NCI-H526 treated with DMSO at 0.1 percent for 48 hours (cell line): ENCODE measurements around the gene KCNG2.

ENCODE experiments used
- DNase-seq: peaks from one replicate; lab custom pipeline; 2025; lab: John Stamatoyannopoulos, UW

Gene KCNG2

GRCh38 chr18:79786304-79786703 is 11.4 kb upstream of the KCNG2 start:
- DNase-seq, result no peak

- DNase-seq, result no peak
These were observed 10.8 kb upstream of the KCNG2 start for GRCh38 chr18:79786786-79787526.

GRCh38 chr18:79787527-79787864 is 10.2 kb upstream of the KCNG2 start:
- no peak for DNase-seq

GRCh38 chr18:79787865-79788733 is 9.6 kb upstream of the KCNG2 start:
- no peak for DNase-seq

- no peak for DNase-seq
These were observed 9.0 kb upstream of the KCNG2 start for GRCh38 chr18:79788734-79789085.

GRCh38 chr18:79789091-79789891 is 8.4 kb upstream of the KCNG2 start:
- DNase-seq, result no peak

- DNase-seq, result peak; percentile 32
These were observed 7.5 kb upstream of the KCNG2 start for GRCh38 chr18:79789901-79790890.

GRCh38 chr18:79790996-79791972 is 6.5 kb upstream of the KCNG2 start:
- DNase-seq, result no peak

- DNase-seq, result no peak
These were observed 5.4 kb upstream of the KCNG2 start for GRCh38 chr18:79792096-79792987.

- no peak for DNase-seq
These were observed 4.8 kb upstream of the KCNG2 start for GRCh38 chr18:79792988-79793355.

GRCh38 chr18:79794846-79795245 is 2.9 kb upstream of the KCNG2 start:
- DNase-seq, result no peak

- DNase-seq, result no peak
These were observed 2.3 kb upstream of the KCNG2 start for GRCh38 chr18:79795446-79795845.

- no peak for DNase-seq
These were observed 1.7 kb upstream of the KCNG2 start for GRCh38 chr18:79796016-79796415.

GRCh38 chr18:79796531-79797405 is 970 bp upstream of the KCNG2 start:
- DNase-seq, result peak; percentile 14

- DNase-seq, result no peak
These were observed 734 bp downstream of the KCNG2 start for GRCh38 chr18:79798346-79798998.

GRCh38 chr18:79798999-79799370 is 1.2 kb downstream of the KCNG2 start:
- no peak for DNase-seq

- no peak for DNase-seq
These were observed 2.1 kb downstream of the KCNG2 start for GRCh38 chr18:79799619-79800370.
